Endothelial cell of umbilical vein (primary cell): ENCODE data around the gene ENOX2.

Source experiments
- CTCF ChIP-seq, 2 donors: IDR thresholded peaks; 1 replicate in 1 of 2; 2 replicates in 1 of 2; pipeline ENCODE4 v1.5.1; 2011; ENCODE audit warnings: low read length in 2 of 2, mild to moderate bottlenecking in 2 of 2, moderate library complexity in 2 of 2, control low read depth in 1 of 2, inconsistent platforms in 1 of 2, low read depth in 1 of 2; ENCODE audit not compliant: insufficient read depth in 1 of 2; ENCODE audit errors: extremely low read depth in 1 of 2
- EZH2 ChIP-seq: IDR thresholded peaks from 2 replicates; pipeline ENCODE4 v1.6.1; 2012; ENCODE audit warnings: borderline replicate concordance, low read depth, mild to moderate bottlenecking, moderate library complexity, low read length, inconsistent platforms; ENCODE audit not compliant: severe bottlenecking
- GATA2 ChIP-seq: IDR thresholded peaks from 2 replicates; pipeline ENCODE4 v1.7.0; 2011; ENCODE audit warnings: low read depth, mild to moderate bottlenecking, moderate library complexity, mixed read lengths, low read length; ENCODE audit not compliant: insufficient read length, insufficient read depth
- JUN ChIP-seq: IDR thresholded peaks from 2 replicates; pipeline ENCODE4 v1.6.1; 2011; ENCODE audit warnings: borderline replicate concordance, low read depth; ENCODE audit not compliant: insufficient read length, insufficient read depth
- MYC ChIP-seq: IDR thresholded peaks from one replicate; pipeline ENCODE4 v1.6.1; 2011; ENCODE audit warnings: mild to moderate bottlenecking, low read depth, low read length
- POLR2A ChIP-seq: IDR thresholded peaks from 2 replicates; pipeline ENCODE4 v1.6.1; 2012; ENCODE audit warnings: low read depth, mild to moderate bottlenecking, control low read depth, low read length
- POLR2AphosphoS5 ChIP-seq: IDR thresholded peaks from 2 replicates; pipeline ENCODE4 v1.6.1; 2012; ENCODE audit warnings: low read depth, mild to moderate bottlenecking, control low read depth, low read length, moderate library complexity; ENCODE audit not compliant: insufficient read depth

GRCh38 chrX:130769835-130770234, 133.2 kb downstream of the ENOX2 start:
- TF ChIP-seq CTCF (IDR thresholded peaks at IDR 0.05; ENCODE audit: extremely low read depth in 1 of 2, insufficient read depth in 1 of 2, low read depth in 1 of 2, low read length in 2 of 2) (no peak), EZH2 (no peak), GATA2 (no peak), POLR2A (no peak), POLR2AphosphoS5 (no peak), JUN (no peak), MYC (no peak)
